K562 (cell line): Measurements from ENCODE around the gene ATXN1L. TPM values are rescaled to one million over a fixed set of nuclear protein-coding genes. Genes with fewer than 3 reads are reported as not detected.

Experiments
- CBFA2T3 ChIP-seq: fragments of 450-650 bp; IDR thresholded peaks from 2 replicates; pipeline ENCODE4 v1.6.1; 2017
- CLOCK ChIP-seq: fragments of 250-450 bp; sonication (Bioruptor Pico); IDR thresholded peaks from 2 replicates; pipeline ENCODE4 v1.4.0; 2020; ENCODE audit warnings: mild to moderate bottlenecking, moderate library complexity, borderline replicate concordance
- ELF4 ChIP-seq: fragments of 450-650 bp; formaldehyde crosslinking; IDR thresholded peaks from 2 replicates; pipeline ENCODE4 v1.4.0; 2022; ENCODE audit warnings: missing genetic modification characterization
- FOXM1 ChIP-seq, 2 experiments: fragments of 450-650 bp in 1 of 2; sonication (generic) in 1 of 2; formaldehyde crosslinking in 1 of 2; IDR thresholded peaks; 2 replicates each; pipeline versions ENCODE4 v1.6.1 to v1.9.0; 2017 to 2022; ENCODE audit warnings: low read depth in 2 of 2, mild to moderate bottlenecking in 2 of 2, missing genetic modification reagents in 1 of 2, moderate library complexity in 1 of 2
- GMEB1 ChIP-seq: fragments of 250-450 bp; sonication (Bioruptor Pico); IDR thresholded peaks from 2 replicates; pipeline ENCODE4 v1.4.0; 2020; ENCODE audit warnings: mild to moderate bottlenecking
- HDAC1 ChIP-seq, 2 experiments: fragments of 450-650 bp; IDR thresholded peaks; 2 replicates each; pipeline ENCODE4 v1.6.1; 2016 to 2017; ENCODE audit warnings: inconsistent platforms in 1 of 2, mild to moderate bottlenecking in 1 of 2, moderate library complexity in 1 of 2
- LCOR ChIP-seq: sonication (generic); formaldehyde crosslinking; IDR thresholded peaks from 2 replicates; pipeline ENCODE4 v1.8.0; 2022; ENCODE audit warnings: mild to moderate bottlenecking, missing genetic modification reagents
- MTA2 ChIP-seq: fragments of 450-650 bp; IDR thresholded peaks from 2 replicates; pipeline ENCODE4 v1.6.1; 2016; ENCODE audit warnings: low read depth
- NEUROD1 ChIP-seq: fragments of 150-350 bp; IDR thresholded peaks from 2 replicates; pipeline ENCODE4 v1.6.1; 2014; ENCODE audit warnings: borderline replicate concordance, low read length, low read depth; ENCODE audit not compliant: partially characterized antibody
- PPARD ChIP-seq: fragments of 250-450 bp; sonication (Bioruptor Pico); IDR thresholded peaks from 2 replicates; pipeline ENCODE4 v1.8.0; 2022; ENCODE audit warnings: inconsistent platforms, mild to moderate bottlenecking, moderate library complexity
- RCOR1 ChIP-seq, 2 experiments: IDR thresholded peaks; 2 replicates each; pipeline ENCODE4 v1.6.1; 2012; ENCODE audit warnings: low read depth in 2 of 2, low read length in 2 of 2, borderline replicate concordance in 1 of 2, improper control_type of control experiment in 1 of 2
- SOX6 ChIP-seq: fragments of 450-650 bp; IDR thresholded peaks from 2 replicates; pipeline ENCODE4 v1.6.1; 2014; ENCODE audit warnings: mild to moderate bottlenecking
- TFAM ChIP-seq: fragments of 250-450 bp; sonication (Bioruptor Pico); conservative IDR thresholded peaks from 2 replicates; pipeline ENCODE4 v1.5.0; 2021; ENCODE audit warnings: mild to moderate bottlenecking, moderate library complexity
- VEZF1 ChIP-seq: fragments of 200-800 bp; sonication (Bioruptor generic); IDR thresholded peaks from 2 replicates; pipeline ENCODE4 v1.6.1; 2017; ENCODE audit warnings: missing genetic modification characterization, missing compliant biosample characterization
- ZMIZ1 ChIP-seq, 2 experiments: fragments of 150-350 bp in 1 of 2; IDR thresholded peaks; 2 replicates each; pipeline ENCODE4 v1.6.1; 2012 to 2016; ENCODE audit warnings: low read depth in 2 of 2, low read length in 2 of 2, mild to moderate bottlenecking in 1 of 2, moderate library complexity in 1 of 2
- ZNF436 ChIP-seq: fragments of 250-450, 450-650 bp; sonication (Bioruptor Pico); formaldehyde crosslinking; IDR thresholded peaks from 2 replicates; pipeline ENCODE4 v1.7.0; 2020; ENCODE audit warnings: mild to moderate bottlenecking
- polyA plus RNA-seq, 8 experiments: library from polyadenylated mRNA; depleted of rRNA in 4 of 8; stranded (reverse) in 5 of 8; unstranded in 3 of 8; fragments of >200 nt; fragmentation: Nextera tagmentation in 2 of 8; fragmentation: Illumina TruSeq in 1 of 8; extraction: Ambion mirVana in 2 of 8; extraction: Trizol in 1 of 8; gene quantifications; 2 replicates each; pipeline versions ENCODE4 v1.2.1 to v1.2.3, GENCODE V29; 2011 to 2014; ENCODE audit warnings: inconsistent platforms in 1 of 8, missing spikeins in 1 of 8
- total RNA-seq, 7 experiments: library from RNA; depleted of rRNA in 6 of 7; stranded (reverse); fragments of >200 nt in 6 of 7; fragmentation: Illumina TruSeq in 2 of 7; extraction: Trizol in 2 of 7; gene quantifications; 2 replicates each; pipeline versions ENCODE4 v1.2.1 to v1.2.3, GENCODE V29; 2011 to 2021; ENCODE audit warnings: low replicate concordance in 1 of 7

The ATXN1L gene
- total and polyA plus RNA-seq, 9 of the 15 experiments (the other 6 are each of a cell fraction or from before 2014, with no cell fraction given), result 1.4 to 11.3 (median 9.3) TPM

- TF ChIP-seq CLOCK (CRISPR knock-in tag), result no peak
- TF ChIP-seq NEUROD1, result no peak
- TF ChIP-seq PPARD, result no peak
- peak in 1 of 2 experiments; percentile 51; a peak in 1 of 4 replicates for TF ChIP-seq ZMIZ1 (IDR thresholded peaks at IDR 0.05; ENCODE audit: low read depth in 2 of 2, low read length in 2 of 2)
- TF ChIP-seq MTA2, result peak; percentile 67
- peak; percentile 88 for TF ChIP-seq CBFA2T3
- no peak; the same call in 1 of the 2 replicates for TF ChIP-seq VEZF1
- TF ChIP-seq GMEB1 (CRISPR knock-in tag), result 0 out of 2 replicates have a peak, but pooled peaks have one; percentile 14
- TF ChIP-seq FOXM1 (IDR thresholded peaks at IDR 0.05; ENCODE audit: low read depth), result peak; percentile 26; the same call in 1 of the 2 replicates
- TF ChIP-seq FOXM1 (CRISPR knock-in tag; IDR thresholded peaks at IDR 0.05; ENCODE audit: low read depth), result no peak
- TF ChIP-seq TFAM (CRISPR knock-in tag), result no peak
- TF ChIP-seq ELF4, result no peak
- peak in 1 of 2 experiments; percentile 66; a peak in 2 of 4 replicates for TF ChIP-seq HDAC1 (IDR thresholded peaks at IDR 0.05)
- TF ChIP-seq ZNF436 (CRISPR knock-in tag), result no peak
- TF ChIP-seq RCOR1 (IDR thresholded peaks at IDR 0.05; ENCODE audit: borderline replicate concordance in 1 of 2, low read depth in 2 of 2, low read length in 2 of 2), result peak in 1 of 2 experiments; percentile 36; a peak in 1 of 4 replicates
- TF ChIP-seq SOX6, result peak; percentile 54; the same call in 1 of the 2 replicates
- 0 out of 2 replicates have a peak, but pooled peaks have one; percentile 44 for TF ChIP-seq LCOR (CRISPR knock-in tag)
Observed at GRCh38 chr16:71837150-71837549, 8.6 kb upstream of the ATXN1L start (continued).
